Adrenal gland (tissue), 12 donors: ENCODE measurements around the gene ZKSCAN8. TPM values are rescaled to one million over a fixed set of nuclear protein-coding genes. Genes with fewer than 3 reads are reported as not detected.

ENCODE experiments used
- DNase-seq, 7 donors: peaks; one replicate each; pipeline ENCODE4 v3.0.0-alpha.2; 2019 to 2020
- H3K27ac ChIP-seq, 5 donors: fragments of 200-600 bp; sonication (generic) in 4 of 5; 1 replicate in 3 of 5; 2 replicates in 2 of 5; pipeline versions ENCODE4 v1.5.1 to v1.8.0; 2016 to 2020; ENCODE audit warnings: mild to moderate bottlenecking in 1 of 5
- H3K27me3 ChIP-seq: fragments of 200-600 bp; 2 replicates; pipeline ENCODE4 v1.8.0; 2021
- H3K36me3 ChIP-seq, 2 donors: fragments of 200-600 bp; replicated peaks in 1 of 2; 1 replicate in 1 of 2; 2 replicates in 1 of 2; pipeline versions ENCODE4 v1.5.1 to v1.8.0; 2018 to 2022
- H3K4me1 ChIP-seq, 2 donors: fragments of 200-600 bp; replicated peaks in 1 of 2; 1 replicate in 1 of 2; 2 replicates in 1 of 2; pipeline versions ENCODE4 v1.5.1 to v1.8.0; 2018 to 2021
- H3K4me3 ChIP-seq, 4 donors: fragments of 200-600 bp; sonication (generic) in 3 of 4; one replicate each; pipeline ENCODE4 v1.5.1; 2016 to 2018
- H3K9me3 ChIP-seq, 3 donors: fragments of 200-600 bp; sonication (generic) in 1 of 3; replicated peaks in 1 of 3; 1 replicate in 2 of 3; 2 replicates in 1 of 3; pipeline versions ENCODE4 v1.5.1 to v1.8.0; 2016 to 2021
- CTCF ChIP-seq, 6 experiments: fragments of 450-650 bp in 4 of 6; fragments of 200-600 bp in 2 of 6; sonication (generic) in 1 of 6; IDR thresholded peaks; 1 replicate in 5 of 6; 2 replicates in 1 of 6; pipeline versions ENCODE4 v1.5.1 to v1.8.0; 2016 to 2021; ENCODE audit warnings: antibody characterized with exemption in 6 of 6, mild to moderate bottlenecking in 2 of 6, moderate library complexity in 1 of 6
- POLR2A ChIP-seq, 2 donors: fragments of 450-650 bp; IDR thresholded peaks; one replicate each; pipeline ENCODE4 v1.6.1; 2017; ENCODE audit warnings: antibody characterized with exemption in 2 of 2, mild to moderate bottlenecking in 2 of 2, moderate library complexity in 1 of 2
- WGBS, 4 donors: extraction: QIAGEN DNeasy Blood & Tissue Kit in 2 of 4; methylation state at CpG; one replicate each; pipeline versions ENCODE4 v1.1.5 to v1.1.7; 2013 to 2017; 5-methylcytosine and 5-hydroxymethylcytosine counted together
- intact Hi-C, 2 donors: fragments of 100-400 bp; cut with DNase I; formaldehyde crosslinking; loops; one replicate each; pipeline versions ENCODE4 v1.14.1 to v1.15.0; 2022 to 2023
- polyA plus RNA-seq, 3 donors: library from polyadenylated mRNA; stranded (reverse); fragments of 200-250 nt in 2 of 3; fragments of 350-450 nt in 1 of 3; fragmentation: Illumina TruSeq in 1 of 3; extraction: RNeasy Lipid Tissue Mini Kit (QIAGEN cat#74804) in 1 of 3; gene quantifications; one replicate each; pipeline ENCODE4 v1.2.3, GENCODE V29; 2013 to 2014
- total RNA-seq, 9 donors: library from RNA; depleted of rRNA in 4 of 9; stranded (reverse); fragments of >200 nt in 4 of 9; fragments of 120-200 nt in 1 of 9; fragmentation: NEBNext Ultra II Directional in 1 of 9; extraction: Animal tissue kit (Norgen Biotek cat#: 25700) in 1 of 9; gene quantifications; one replicate each; pipeline versions ENCODE4 v1.1.0 to v1.2.4, GENCODE V29; 2013 to 2023
- donor health status: healthy with polysubstance abuse.
- donor health status: Bipolar disorder and iron deficiency.
- donor health status: DM: yes; HTN: yes; CAD: no.
- donor health status: DM: no; HTN: no; CAD: no.
- donor health status: DM: no; HTN: no; CAD: no.
- donor health status: DM: yes; HTN: yes; CAD: no.

The ZKSCAN8 gene
- total and polyA plus RNA-seq, 12 donors = 3.5 to 26.1 (median 19.1) TPM

- WGBS, 4 donors = 0 to 4% (median 2%) methylated on average over 9 to 28 of the region's 28 CpGs
These were observed 17.2 kb upstream of the ZKSCAN8 start, which contains the start of gene ZSCAN16 for GRCh38 chr6:28124350-28124970. TSS of gene ZSCAN16 (plus strand) at chr6:28124609. CDS start at chr6:28125444, 835 bp downstream.

DNA sequence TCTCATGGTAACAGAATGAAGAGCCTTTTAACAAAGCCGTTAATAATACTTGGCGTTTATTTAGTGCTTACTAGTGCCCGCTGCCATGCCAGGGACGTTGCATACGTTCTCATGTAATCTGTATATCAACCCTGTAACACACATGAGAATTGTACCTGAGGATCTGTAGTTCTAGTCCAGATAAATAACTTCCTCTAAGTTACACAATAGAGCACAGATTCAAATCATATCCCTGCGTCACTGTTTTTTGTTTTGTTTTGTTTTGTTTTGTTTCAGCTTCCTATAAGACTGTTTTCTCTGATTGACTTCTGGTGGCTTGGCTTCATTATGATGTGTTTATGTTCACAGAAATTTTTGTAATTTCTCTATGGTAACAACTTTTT, 16.7 kb upstream of the ZKSCAN8 start:
- intact Hi-C loops = no loop called here
- Histone ChIP-seq H3K27me3 (no peaks in the 10 kb centered on the region), H3K36me3 (peaks cover 0 to 17% of the 10 kb centered on the region in 2 donors), H3K27ac (peak overlapping the region in 2 of 5 donors; percentile 48 to 83), H3K4me3 (peak overlapping the region; percentile 38 to 68 (median 52)), H3K4me1 (peaks cover 4 to 18% of the 10 kb centered on the region in 2 donors), H3K9me3 (no peaks in the 10 kb centered on the region)
- TF ChIP-seq POLR2A (IDR thresholded peaks at IDR 0.05) (no peak), CTCF (IDR thresholded peaks at IDR 0.05) (no peak)
- DNase-seq = no peak
- WGBS, 4 donors = 8 to 15% (median 12%) methylated on average over 6 of the region's 6 CpGs

More at GRCh38 chr6:28124350-28124970, 17.2 kb upstream of the ZKSCAN8 start, which contains the start of gene ZSCAN16:
- Histone ChIP-seq H3K9me3 (no peaks in the 10 kb centered on the region), H3K27ac (peak within 1 kb of the TSS in 4 of 5 donors; percentile 22 to 83 (median 48)), H3K4me1 (peaks cover 4 to 18% of the 10 kb centered on the region in 2 donors), H3K36me3 (peaks cover 0 to 19% of the 10 kb centered on the region in 2 donors), H3K27me3 (no peaks in the 10 kb centered on the region), H3K4me3 (peak within 1 kb of the TSS; percentile 38 to 68 (median 52))
- TF ChIP-seq POLR2A (IDR thresholded peaks at IDR 0.05) (peak in 1 of 2 donors; percentile 28), CTCF (IDR thresholded peaks at IDR 0.05) (no peak)
- intact Hi-C loops = no loop called here
- peak; percentile 77 to 87 (median 79) for DNase-seq

DNA sequence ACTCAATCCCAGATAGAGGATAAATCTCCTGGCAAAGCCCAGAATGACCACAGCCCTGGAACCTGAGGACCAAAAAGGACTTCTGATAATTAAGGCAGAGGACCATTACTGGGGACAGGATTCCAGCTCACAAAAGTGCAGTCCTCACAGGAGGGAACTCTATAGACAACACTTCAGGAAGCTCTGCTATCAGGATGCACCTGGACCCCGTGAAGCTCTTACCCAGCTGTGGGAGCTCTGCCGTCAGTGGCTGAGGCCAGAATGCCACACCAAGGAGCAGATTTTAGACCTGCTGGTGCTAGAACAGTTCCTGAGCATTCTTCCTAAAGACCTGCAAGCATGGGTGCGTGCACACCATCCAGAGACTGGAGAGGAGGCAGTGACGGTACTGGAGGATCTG, 16.3 kb upstream of the ZKSCAN8 start:
- peaks cover 4 to 18% of the 10 kb centered on the region in 2 donors for H3K4me1 ChIP-seq
- TF ChIP-seq POLR2A (IDR thresholded peaks at IDR 0.05) (no peak), CTCF (IDR thresholded peaks at IDR 0.05) (no peak)
- H3K36me3 ChIP-seq = peaks cover 0 to 13% of the 10 kb centered on the region in 2 donors
- no peak overlapping the region for H3K4me3 ChIP-seq
- H3K27me3 ChIP-seq = no peaks in the 10 kb centered on the region
- no peak overlapping the region for H3K27ac ChIP-seq
- WGBS, 4 donors = 74 to 83% (median 78%) methylated on average over 3 to 4 of the region's 4 CpGs
- intact Hi-C loops = no loop called here
- no peak for DNase-seq
- H3K9me3 ChIP-seq = no peaks in the 10 kb centered on the region

DNA sequence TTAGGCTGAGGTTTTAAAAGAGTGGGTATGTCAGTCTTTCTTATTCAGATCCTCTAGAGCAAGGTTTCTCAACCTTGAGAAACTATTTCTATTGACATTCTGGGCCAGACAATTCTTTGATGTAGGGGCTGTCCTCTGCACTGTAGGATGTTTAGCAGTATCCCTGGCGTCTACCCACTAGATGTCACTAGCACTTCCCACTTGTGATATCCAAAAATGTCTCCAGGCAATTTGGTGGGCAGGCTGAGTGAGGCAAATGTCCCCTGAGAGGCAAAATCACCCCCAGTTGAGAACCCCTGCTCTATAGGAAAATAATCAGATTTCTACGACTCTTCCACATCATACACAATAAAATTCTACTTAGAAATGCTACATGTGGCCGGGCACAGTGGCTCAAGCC, 7.7 kb upstream of the ZKSCAN8 start:
- Histone ChIP-seq H3K4me1 (peaks cover 5 to 31% of the 10 kb centered on the region in 2 donors), H3K27ac (peak overlapping the region in 2 of 5 donors; percentile 8 to 15), H3K36me3 (peaks cover 0 to 6% of the 10 kb centered on the region in 2 donors), H3K27me3 (no peaks in the 10 kb centered on the region), H3K9me3 (no peaks in the 10 kb centered on the region), H3K4me3 (no peak overlapping the region)
- intact Hi-C loops = loop anchor here (5.0 to 10.0 kb wide), 2 partner anchors 221 to 223 kb away; no protein-coding TSS in a partner anchor
- peak in 3 of 7 donors; percentile 22 to 25 (median 23) for DNase-seq
- no peak for TF ChIP-seq POLR2A (IDR thresholded peaks at IDR 0.05)
- peak in 3 of 6 experiments; percentile 25 to 30 (median 29) for TF ChIP-seq CTCF (IDR thresholded peaks at IDR 0.05)
- WGBS, 4 donors = 46 to 58% (median 52%) methylated on average over 3 of the region's 3 CpGs
